Measurements from ENCODE around the gene GOLT1B. TPM values are rescaled to one million over a fixed set of nuclear protein-coding genes. Genes with fewer than 3 reads are reported as not detected.

GOLT1B gene
- total and polyA plus RNA-seq, 2 of the 13 experiments (the other 11 are each of a cell fraction or from before 2014, with no cell fraction given): 23.6 to 38.4 TPM

DNA sequence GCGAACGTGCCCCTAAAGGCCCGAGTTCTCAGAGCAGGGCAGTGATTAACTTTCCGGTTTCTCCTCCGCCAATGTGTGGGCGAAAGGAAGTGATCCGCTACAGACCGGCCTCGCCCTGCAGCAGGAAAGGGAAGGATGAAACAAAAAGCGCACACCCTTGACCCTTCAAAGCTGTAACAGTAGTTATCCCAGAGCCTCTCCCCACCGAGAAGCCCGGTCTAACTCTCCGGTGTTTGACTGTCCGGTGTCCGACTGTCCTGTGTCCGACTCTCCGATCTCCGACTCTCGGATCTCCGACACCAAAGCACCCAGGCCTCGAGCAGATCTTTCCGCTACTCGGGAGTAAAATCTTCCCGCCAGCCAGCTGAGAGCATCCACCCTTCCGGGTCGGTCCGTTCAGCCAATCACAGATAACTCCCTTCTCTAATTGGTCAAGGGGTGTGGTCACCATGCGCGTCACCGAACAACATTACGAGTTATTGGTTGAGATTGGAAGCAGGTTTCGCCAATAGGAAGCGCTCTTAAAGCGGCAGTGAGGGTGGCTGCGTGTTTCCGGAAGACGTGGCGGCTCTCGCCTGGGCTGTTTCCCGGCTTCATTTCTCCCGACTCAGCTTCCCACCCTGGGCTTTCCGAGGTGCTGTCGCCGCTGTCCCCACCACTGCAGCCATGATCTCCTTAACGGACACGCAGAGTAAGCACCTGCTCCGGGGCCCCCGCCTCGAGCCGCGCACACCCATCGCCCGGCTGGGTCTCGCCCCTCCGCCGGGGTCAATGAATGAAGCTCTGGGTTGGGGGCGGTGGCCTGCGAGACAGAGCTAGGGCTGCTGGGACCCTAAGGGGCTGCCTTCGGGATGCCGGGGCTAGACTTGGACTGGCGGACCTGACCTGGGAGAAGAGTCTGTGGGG lies at the start of gene GOLT1B, which contains the start of gene RECQL (continued):
- TF ChIP-seq, protein P1, sequence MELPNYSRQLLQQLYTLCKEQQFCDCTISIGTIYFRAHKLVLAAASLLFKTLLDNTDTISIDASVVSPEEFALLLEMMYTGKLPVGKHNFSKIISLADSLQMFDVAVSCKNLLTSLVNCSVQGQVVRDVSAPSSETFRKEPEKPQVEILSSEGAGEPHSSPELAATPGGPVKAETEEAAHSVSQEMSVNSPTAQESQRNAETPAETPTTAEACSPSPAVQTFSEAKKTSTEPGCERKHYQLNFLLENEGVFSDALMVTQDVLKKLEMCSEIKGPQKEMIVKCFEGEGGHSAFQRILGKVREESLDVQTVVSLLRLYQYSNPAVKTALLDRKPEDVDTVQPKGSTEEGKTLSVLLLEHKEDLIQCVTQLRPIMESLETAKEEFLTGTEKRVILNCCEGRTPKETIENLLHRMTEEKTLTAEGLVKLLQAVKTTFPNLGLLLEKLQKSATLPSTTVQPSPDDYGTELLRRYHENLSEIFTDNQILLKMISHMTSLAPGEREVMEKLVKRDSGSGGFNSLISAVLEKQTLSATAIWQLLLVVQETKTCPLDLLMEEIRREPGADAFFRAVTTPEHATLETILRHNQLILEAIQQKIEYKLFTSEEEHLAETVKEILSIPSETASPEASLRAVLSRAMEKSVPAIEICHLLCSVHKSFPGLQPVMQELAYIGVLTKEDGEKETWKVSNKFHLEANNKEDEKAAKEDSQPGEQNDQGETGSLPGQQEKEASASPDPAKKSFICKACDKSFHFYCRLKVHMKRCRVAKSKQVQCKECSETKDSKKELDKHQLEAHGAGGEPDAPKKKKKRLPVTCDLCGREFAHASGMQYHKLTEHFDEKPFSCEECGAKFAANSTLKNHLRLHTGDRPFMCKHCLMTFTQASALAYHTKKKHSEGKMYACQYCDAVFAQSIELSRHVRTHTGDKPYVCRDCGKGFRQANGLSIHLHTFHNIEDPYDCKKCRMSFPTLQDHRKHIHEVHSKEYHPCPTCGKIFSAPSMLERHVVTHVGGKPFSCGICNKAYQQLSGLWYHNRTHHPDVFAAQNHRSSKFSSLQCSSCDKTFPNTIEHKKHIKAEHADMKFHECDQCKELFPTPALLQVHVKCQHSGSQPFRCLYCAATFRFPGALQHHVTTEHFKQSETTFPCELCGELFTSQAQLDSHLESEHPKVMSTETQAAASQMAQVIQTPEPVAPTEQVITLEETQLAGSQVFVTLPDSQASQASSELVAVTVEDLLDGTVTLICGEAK (IDR thresholded peaks at IDR 0.05): no peak
- TF ChIP-seq, protein P1 (CRISPR knock-in tag; IDR thresholded peaks at IDR 0.05): peak; percentile 78; the same call in 1 of the 2 replicates
- TF ChIP-seq MAZ (IDR thresholded peaks at IDR 0.05; ENCODE audit: borderline replicate concordance, low read depth, low read length) (peak; percentile 13; the same call in 1 of the 2 replicates), MAZ (CRISPR knock-in tag; IDR thresholded peaks at IDR 0.05; ENCODE audit: low read depth) (no peak), ZFP36L1 (CRISPR knock-in tag; IDR thresholded peaks at IDR 0.05) (peak; percentile 55), GABPB1 (CRISPR knock-in tag; IDR thresholded peaks at IDR 0.05) (peak; percentile 91), FOSL2 (CRISPR knock-in tag; IDR thresholded peaks at IDR 0.05) (no peak), ZMYM3 (CRISPR knock-in tag; IDR thresholded peaks at IDR 0.05) (no peak), HMG20B (CRISPR knock-in tag; conservative IDR thresholded peaks at IDR 0.05) (no peak), GATA4 (IDR thresholded peaks at IDR 0.05; ENCODE audit: borderline replicate concordance, low read depth) (no peak), ZNF264 (CRISPR knock-in tag; IDR thresholded peaks at IDR 0.05) (peak; percentile 59; the same call in 1 of the 2 replicates), GLI4 (CRISPR knock-in tag; IDR thresholded peaks at IDR 0.05; ENCODE audit: borderline replicate concordance) (0 out of 2 replicates have a peak, but pooled peaks have one; percentile 31), POLR2AphosphoS5 (IDR thresholded peaks at IDR 0.05; ENCODE audit: low read depth, low read length) (peak; percentile 64), EP300 (IDR thresholded peaks at IDR 0.05; ENCODE audit: low read depth in 2 of 2, low read length in 2 of 2) (0 out of 4 replicates have a peak, but pooled peaks of 1 of the 2 experiments have one; percentile 19), EP300 (CRISPR knock-in tag; IDR thresholded peaks at IDR 0.05; ENCODE audit: borderline replicate concordance) (no peak), KDM5A (IDR thresholded peaks at IDR 0.05; ENCODE audit: borderline replicate concordance, low read length) (peak; percentile 91)
- TF ChIP-seq, protein P2, sequence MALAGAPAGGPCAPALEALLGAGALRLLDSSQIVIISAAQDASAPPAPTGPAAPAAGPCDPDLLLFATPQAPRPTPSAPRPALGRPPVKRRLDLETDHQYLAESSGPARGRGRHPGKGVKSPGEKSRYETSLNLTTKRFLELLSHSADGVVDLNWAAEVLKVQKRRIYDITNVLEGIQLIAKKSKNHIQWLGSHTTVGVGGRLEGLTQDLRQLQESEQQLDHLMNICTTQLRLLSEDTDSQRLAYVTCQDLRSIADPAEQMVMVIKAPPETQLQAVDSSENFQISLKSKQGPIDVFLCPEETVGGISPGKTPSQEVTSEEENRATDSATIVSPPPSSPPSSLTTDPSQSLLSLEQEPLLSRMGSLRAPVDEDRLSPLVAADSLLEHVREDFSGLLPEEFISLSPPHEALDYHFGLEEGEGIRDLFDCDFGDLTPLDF (CRISPR knock-in tag; IDR thresholded peaks at IDR 0.05): peak; percentile 95
- TF ChIP-seq, protein P3, sequence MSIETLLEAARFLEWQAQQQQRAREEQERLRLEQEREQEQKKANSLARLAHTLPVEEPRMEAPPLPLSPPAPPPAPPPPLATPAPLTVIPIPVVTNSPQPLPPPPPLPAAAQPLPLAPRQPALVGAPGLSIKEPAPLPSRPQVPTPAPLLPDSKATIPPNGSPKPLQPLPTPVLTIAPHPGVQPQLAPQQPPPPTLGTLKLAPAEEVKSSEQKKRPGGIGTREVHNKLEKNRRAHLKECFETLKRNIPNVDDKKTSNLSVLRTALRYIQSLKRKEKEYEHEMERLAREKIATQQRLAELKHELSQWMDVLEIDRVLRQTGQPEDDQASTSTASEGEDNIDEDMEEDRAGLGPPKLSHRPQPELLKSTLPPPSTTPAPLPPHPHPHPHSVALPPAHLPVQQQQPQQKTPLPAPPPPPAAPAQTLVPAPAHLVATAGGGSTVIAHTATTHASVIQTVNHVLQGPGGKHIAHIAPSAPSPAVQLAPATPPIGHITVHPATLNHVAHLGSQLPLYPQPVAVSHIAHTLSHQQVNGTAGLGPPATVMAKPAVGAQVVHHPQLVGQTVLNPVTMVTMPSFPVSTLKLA (IDR thresholded peaks at IDR 0.05): peak; percentile 84

Data from HepG2 (cell line).